ENCODE results near the gene CCDC6.

- TF ChIP-seq SP1 (CRISPR knock-in tag; IDR thresholded peaks at IDR 0.05) (no peak), RFX5 (IDR thresholded peaks at IDR 0.05; ENCODE audit: low read depth, low read length) (no peak), CBX3 (IDR thresholded peaks at IDR 0.05; ENCODE audit: borderline replicate concordance in 1 of 2, low read length in 2 of 2) (no peak), ZMIZ1 (IDR thresholded peaks at IDR 0.05; ENCODE audit: low read depth in 2 of 2, low read length in 2 of 2) (no peak), CREB1 (IDR thresholded peaks at IDR 0.05) (no peak), CREB1 (CRISPR knock-in tag; IDR thresholded peaks at IDR 0.05) (no peak), CTCF (IDR thresholded peaks at IDR 0.05 in 2 of 3, conservative IDR thresholded peaks at IDR 0.05 in 1 of 3; ENCODE audit: insufficient read depth in 2 of 3, low read depth in 1 of 3, low read length in 3 of 3) (no peak), SETDB1 (IDR thresholded peaks at IDR 0.05; ENCODE audit: low read length) (no peak), FOXP4 (CRISPR knock-in tag; IDR thresholded peaks at IDR 0.05; ENCODE audit: borderline replicate concordance) (no peak), RCOR1 (IDR thresholded peaks at IDR 0.05; ENCODE audit: borderline replicate concordance in 1 of 2, low read depth in 2 of 2, low read length in 2 of 2) (no peak), MITF (IDR thresholded peaks at IDR 0.05) (no peak), ZNF609 (CRISPR knock-in tag; IDR thresholded peaks at IDR 0.05; ENCODE audit: borderline replicate concordance) (no peak), SIRT6 (IDR thresholded peaks at IDR 0.05; ENCODE audit: low read depth, low read length) (no peak)
These were observed 82.6 kb downstream of the CCDC6 start for GRCh38 chr10:59823751-59824150.
